ENCODE results near the gene C19orf33.

C19orf33 gene

GRCh38 chr19:38270587-38271167 lies 33.4 kb upstream of the C19orf33 start:
- Histone ChIP-seq H3K27me3 (ENCODE audit: low read depth, low read length) (no peaks in the 10 kb centered on the region), H4K20me1 (ENCODE audit: insufficient read depth, low read length) (peaks cover 8% of the 10 kb centered on the region), H3K36me3 (replicated peaks; ENCODE audit: low read depth, low read length) (no peaks in the 10 kb centered on the region), H3K27ac (ENCODE audit: low read length) (no peak overlapping the region), H3K4me3 (ENCODE audit: low read length) (no peak overlapping the region), H2AFZ (ENCODE audit: low read depth, low read length) (no peak overlapping the region), H3K9me3 (ENCODE audit: insufficient read depth, low read length) (no peaks in the 10 kb centered on the region), H3K4me1 (ENCODE audit: low read length) (peaks cover 3% of the 10 kb centered on the region), H3K79me2 (ENCODE audit: low read length) (no peaks in the 10 kb centered on the region; the same call in 1 of the 2 replicates), H3K9ac (ENCODE audit: low read length) (no peak overlapping the region), H3K4me2 (ENCODE audit: low read length) (no peak overlapping the region)
- TF ChIP-seq CTCF (IDR thresholded peaks at IDR 0.05; ENCODE audit: low read depth, low read length), result no peak
- no peak for TF ChIP-seq EZH2phosphoT487 (IDR thresholded peaks at IDR 0.05; ENCODE audit: low read depth)

GRCh38 chr19:38273499-38273898 lies 30.6 kb upstream of the C19orf33 start:
- Histone ChIP-seq H3K4me3 (ENCODE audit: low read length) (no peak overlapping the region), H3K9ac (ENCODE audit: low read length) (no peak overlapping the region), H3K4me1 (ENCODE audit: low read length) (no peaks in the 10 kb centered on the region), H2AFZ (ENCODE audit: low read depth, low read length) (no peak overlapping the region), H3K79me2 (ENCODE audit: low read length) (no peaks in the 10 kb centered on the region), H3K27me3 (ENCODE audit: low read depth, low read length) (no peaks in the 10 kb centered on the region), H3K27ac (ENCODE audit: low read length) (no peak overlapping the region), H3K36me3 (replicated peaks; ENCODE audit: low read depth, low read length) (no peaks in the 10 kb centered on the region), H3K4me2 (ENCODE audit: low read length) (no peak overlapping the region), H3K9me3 (ENCODE audit: insufficient read depth, low read length) (no peaks in the 10 kb centered on the region), H4K20me1 (ENCODE audit: insufficient read depth, low read length) (peaks cover 11% of the 10 kb centered on the region)
- TF ChIP-seq CTCF (IDR thresholded peaks at IDR 0.05; ENCODE audit: low read depth, low read length) (no peak), EZH2phosphoT487 (IDR thresholded peaks at IDR 0.05; ENCODE audit: low read depth) (no peak)

- Histone ChIP-seq H3K4me3 (ENCODE audit: low read length) (no peak overlapping the region), H3K4me2 (ENCODE audit: low read length) (no peak overlapping the region), H4K20me1 (ENCODE audit: insufficient read depth, low read length) (peaks cover 14% of the 10 kb centered on the region), H3K27ac (ENCODE audit: low read length) (no peak overlapping the region), H3K27me3 (ENCODE audit: low read depth, low read length) (no peaks in the 10 kb centered on the region), H2AFZ (ENCODE audit: low read depth, low read length) (no peak overlapping the region), H3K9ac (ENCODE audit: low read length) (no peak overlapping the region), H3K79me2 (ENCODE audit: low read length) (no peaks in the 10 kb centered on the region), H3K4me1 (ENCODE audit: low read length) (no peaks in the 10 kb centered on the region), H3K36me3 (replicated peaks; ENCODE audit: low read depth, low read length) (no peaks in the 10 kb centered on the region), H3K9me3 (ENCODE audit: insufficient read depth, low read length) (no peaks in the 10 kb centered on the region)
- TF ChIP-seq EZH2phosphoT487 (IDR thresholded peaks at IDR 0.05; ENCODE audit: low read depth) (no peak), CTCF (IDR thresholded peaks at IDR 0.05; ENCODE audit: low read depth, low read length) (no peak)
Measured at GRCh38 chr19:38274739-38275138, 29.3 kb upstream of the C19orf33 start.

- Histone ChIP-seq H3K27me3 (ENCODE audit: low read depth, low read length) (no peaks in the 10 kb centered on the region), H4K20me1 (ENCODE audit: insufficient read depth, low read length) (peaks cover 11% of the 10 kb centered on the region; the same call in 1 of the 2 replicates)
Measured at GRCh38 chr19:38276942-38277517, 27.0 kb upstream of the C19orf33 start.

More at GRCh38 chr19:38276942-38277517, 27.0 kb upstream of the C19orf33 start:
- Histone ChIP-seq H3K79me2 (ENCODE audit: low read length) (no peaks in the 10 kb centered on the region), H3K9ac (ENCODE audit: low read length) (no peak overlapping the region), H3K4me1 (ENCODE audit: low read length) (no peaks in the 10 kb centered on the region), H3K27ac (ENCODE audit: low read length) (no peak overlapping the region), H2AFZ (ENCODE audit: low read depth, low read length) (no peak overlapping the region), H3K36me3 (replicated peaks; ENCODE audit: low read depth, low read length) (no peaks in the 10 kb centered on the region), H3K9me3 (ENCODE audit: insufficient read depth, low read length) (no peaks in the 10 kb centered on the region), H3K4me3 (ENCODE audit: low read length) (no peak overlapping the region), H3K4me2 (ENCODE audit: low read length) (no peak overlapping the region)
- TF ChIP-seq CTCF (IDR thresholded peaks at IDR 0.05; ENCODE audit: low read depth, low read length) (no peak), EZH2phosphoT487 (IDR thresholded peaks at IDR 0.05; ENCODE audit: low read depth) (no peak)
